K562 (cell line): Measurements from ENCODE around the gene SLC44A1. TPM values are rescaled to one million over a fixed set of nuclear protein-coding genes. Genes with fewer than 3 reads are reported as not detected.

ENCODE experiments used
- ATAC-seq: fragments of 200-7000 bp; cut with Tn5 transposase; 3 replicates; pipeline ENCODE4 v1.9.1; 2020; ENCODE audit warnings: moderate library complexity
- BruUV-seq: library from RNA; stranded (reverse); fragments of 400-500 nt; replicated peaks from 2 replicates; lab custom pipeline; 2021; lab: Mats Ljungman, UMichigan
- CTCF ChIA-PET: fragments of 300-600 bp; formaldehyde crosslinking; extraction: SDS; loops from one replicate; lab custom pipeline; 2021; ENCODE audit warnings: low intra/inter-chr PET ratio; lab: Yijun Ruan, JAX
- POLR2A ChIA-PET: fragments of 300-600, 350-650 bp; sonication (Branson Sonifier 250); formaldehyde crosslinking; extraction: SDS; loops from one replicate; lab custom pipeline; 2021; ENCODE audit warnings: antibody characterized with exemption, inconsistent platforms; lab: Yijun Ruan, JAX
- DNase-seq, 4 experiments: peaks; one replicate each; pipeline versions ENCODE4 v3.0.0 to v3.0.0-alpha.2; 2011 to 2018; ENCODE audit warnings: low spot score in 3 of 4, mixed read lengths in 3 of 4; ENCODE audit errors: extremely low read depth in 1 of 4
- FAIRE-seq: peaks from 2 replicates; lab custom pipeline; 2011; peaks lifted over from hg19 to GRCh38; lab: Jason Lieb, UNC
- H2AFZ ChIP-seq: 2 replicates; pipeline ENCODE4 v1.6.0; 2011; ENCODE audit warnings: low read depth, low read length, control low read depth, inconsistent platforms
- H3K27ac ChIP-seq: fragments of 200-600 bp; 3 replicates; pipeline ENCODE4 v1.8.0; 2011; ENCODE audit warnings: low read depth, mild to moderate bottlenecking, control low read depth, inconsistent platforms, low read length, moderate library complexity, mixed read lengths; ENCODE audit errors: extremely low read depth
- H3K27me3 ChIP-seq, 2 experiments: fragments of 300-600 bp in 1 of 2; 2 replicates in 1 of 2; 3 replicates in 1 of 2; pipeline versions ENCODE4 v1.6.0 to v1.8.0; 2011; ENCODE audit warnings: inconsistent platforms in 2 of 2, low read length in 2 of 2, mild to moderate bottlenecking in 1 of 2, mixed read lengths in 1 of 2, moderate library complexity in 1 of 2; ENCODE audit not compliant: control insufficient read depth in 2 of 2, insufficient read depth in 2 of 2
- H3K36me3 ChIP-seq: fragments of 300-600 bp; 3 replicates; pipeline ENCODE4 v1.8.0; 2011; ENCODE audit warnings: mild to moderate bottlenecking, low read length, inconsistent platforms; ENCODE audit not compliant: control insufficient read depth, insufficient read depth
- H3K4me1 ChIP-seq, 2 experiments: fragments of 200-600 bp in 1 of 2; replicated peaks in 1 of 2; 2 replicates in 1 of 2; 3 replicates in 1 of 2; pipeline versions ENCODE4 v1.5.1 to v1.8.0; 2011; ENCODE audit warnings: inconsistent platforms in 2 of 2, low read length in 2 of 2, mild to moderate bottlenecking in 1 of 2, mixed read lengths in 1 of 2, moderate library complexity in 1 of 2; ENCODE audit not compliant: control insufficient read depth in 2 of 2, insufficient read depth in 2 of 2
- H3K4me2 ChIP-seq: 2 replicates; pipeline ENCODE4 v1.6.1; 2011; ENCODE audit warnings: low read length, control low read depth, inconsistent platforms, mixed read lengths; ENCODE audit not compliant: insufficient read depth
- H3K4me3 ChIP-seq: fragments of 200-600 bp; sonication (generic), shearing (Covaris generic); 2 replicates; pipeline ENCODE4 v1.5.1; 2016; ENCODE audit warnings: control low read depth, inconsistent platforms
- H3K79me2 ChIP-seq: fragments of 200-600 bp; 3 replicates; pipeline ENCODE4 v1.8.0; 2011; ENCODE audit warnings: low read length, inconsistent platforms; ENCODE audit not compliant: control insufficient read depth, insufficient read depth
- H3K9ac ChIP-seq, 2 experiments: 2 replicates each; pipeline versions ENCODE4 v1.6.0 to v1.6.1; 2011; ENCODE audit warnings: low read depth in 2 of 2, low read length in 2 of 2, control low read depth in 1 of 2, inconsistent platforms in 1 of 2, mild to moderate bottlenecking in 1 of 2, mixed read lengths in 1 of 2; ENCODE audit not compliant: insufficient read depth in 1 of 2
- H3K9me1 ChIP-seq: one replicate; pipeline ENCODE4 v1.6.0; 2011; ENCODE audit warnings: inconsistent platforms, mild to moderate bottlenecking, low read length, moderate library complexity; ENCODE audit not compliant: control insufficient read depth, insufficient read depth
- H3K9me3 ChIP-seq: replicated peaks from 2 replicates; pipeline ENCODE4 v1.5.1; 2011; ENCODE audit warnings: low read depth, low read length, inconsistent platforms; ENCODE audit not compliant: control insufficient read depth, insufficient read depth
- H4K20me1 ChIP-seq: replicated peaks from 2 replicates; pipeline ENCODE4 v1.6.1; 2011; ENCODE audit warnings: low read length, inconsistent platforms, mixed read lengths; ENCODE audit not compliant: control insufficient read depth, insufficient read depth
- AFF1 ChIP-seq, 2 experiments: fragments of 450-650 bp; IDR thresholded peaks; 2 replicates each; pipeline ENCODE4 v1.6.1; 2018; ENCODE audit warnings: mild to moderate bottlenecking in 2 of 2, low read depth in 1 of 2; ENCODE audit not compliant: partially characterized antibody in 2 of 2
- BMI1 ChIP-seq: fragments of 150-350 bp; IDR thresholded peaks from 2 replicates; pipeline ENCODE4 v1.6.1; 2014; ENCODE audit warnings: low read length
- CREB3L1 ChIP-seq: fragments of 450-650 bp; IDR thresholded peaks from 2 replicates; pipeline ENCODE4 v1.6.1; 2014; ENCODE audit warnings: low read depth, mild to moderate bottlenecking, moderate library complexity, borderline replicate concordance
- RCOR1 ChIP-seq, 2 experiments: IDR thresholded peaks; 2 replicates each; pipeline ENCODE4 v1.6.1; 2012; ENCODE audit warnings: low read depth in 2 of 2, low read length in 2 of 2, borderline replicate concordance in 1 of 2, improper control_type of control experiment in 1 of 2
- SIRT6 ChIP-seq: IDR thresholded peaks from one replicate; pipeline ENCODE4 v1.6.1; 2012; ENCODE audit warnings: low read depth, mild to moderate bottlenecking, control low read depth, inconsistent platforms, low read length, moderate library complexity
- SREBF2 ChIP-seq: sonication (generic); formaldehyde crosslinking; IDR thresholded peaks from 2 replicates; pipeline ENCODE4 v1.4.0; 2020; ENCODE audit warnings: mild to moderate bottlenecking, missing genetic modification reagents
- SRSF7 ChIP-seq: fragments of 200-400 bp; formaldehyde crosslinking; optimal IDR thresholded peaks from 2 replicates; pipeline ENCODE3; 2017; ENCODE audit warnings: mild to moderate bottlenecking, low read depth, low read length
- THAP7 ChIP-seq: fragments of 250-450 bp; sonication (Bioruptor Pico); IDR thresholded peaks from 2 replicates; pipeline ENCODE4 v1.5.0; 2021
- XRCC4 ChIP-seq: IDR thresholded peaks from one replicate; pipeline ENCODE4 v1.6.1; 2011; ENCODE audit not compliant: insufficient read depth, insufficient read length; ENCODE audit errors: extremely low read depth
- ZBTB34 ChIP-seq: fragments of 250-450 bp; sonication (Bioruptor Pico); IDR thresholded peaks from 2 replicates; pipeline ENCODE4 v1.8.0; 2021; ENCODE audit warnings: mild to moderate bottlenecking, moderate library complexity
- ZNF175 ChIP-seq: fragments of 200-800 bp; sonication (Bioruptor generic); IDR thresholded peaks from 2 replicates; pipeline ENCODE4 v1.6.1; 2016; ENCODE audit warnings: low read depth, mild to moderate bottlenecking, missing genetic modification characterization, missing compliant biosample characterization
- ZNF512 ChIP-seq: IDR thresholded peaks from 2 replicates; pipeline ENCODE4 v1.6.1; 2016; ENCODE audit warnings: missing genetic modification characterization, missing compliant biosample characterization
- ZNF766 ChIP-seq: fragments of 200-800 bp; sonication (Bioruptor generic); conservative IDR thresholded peaks from 2 replicates; pipeline ENCODE4 v1.6.1; 2016; ENCODE audit warnings: missing genetic modification characterization, missing compliant biosample characterization
- WGBS: fragments of 100-300 bp; shearing (Covaris generic); methylation state at CpG from one replicate; pipeline ENCODE4 v1.1.6; 2016; ENCODE audit warnings: low coverage, mixed read lengths; ENCODE audit not compliant: insufficient coverage; ENCODE audit errors: missing lambda C conversion rate; 5-methylcytosine and 5-hydroxymethylcytosine counted together
- in situ Hi-C: fragments of 300-500 bp; cut with MboI; formaldehyde crosslinking; loops from 4 replicates; pipeline ENCODE4 v1.15.0; 2018; ENCODE audit warnings: inconsistent platforms, mixed read lengths
- intact Hi-C: fragments of 100-400 bp; cut with micrococcal nuclease; formaldehyde crosslinking; loops from 2 replicates; pipeline ENCODE4 v1.14.2; 2022
- polyA plus RNA-seq, 8 experiments: library from polyadenylated mRNA; depleted of rRNA in 4 of 8; stranded (reverse) in 5 of 8; unstranded in 3 of 8; fragments of >200 nt; fragmentation: Nextera tagmentation in 2 of 8; fragmentation: Illumina TruSeq in 1 of 8; extraction: Ambion mirVana in 2 of 8; extraction: Trizol in 1 of 8; gene quantifications; 2 replicates each; pipeline versions ENCODE4 v1.2.1 to v1.2.3, GENCODE V29; 2011 to 2014; ENCODE audit warnings: inconsistent platforms in 1 of 8, missing spikeins in 1 of 8
- total RNA-seq, 7 experiments: library from RNA; depleted of rRNA in 6 of 7; stranded (reverse); fragments of >200 nt in 6 of 7; fragmentation: Illumina TruSeq in 2 of 7; extraction: Trizol in 2 of 7; gene quantifications; 2 replicates each; pipeline versions ENCODE4 v1.2.1 to v1.2.3, GENCODE V29; 2011 to 2021; ENCODE audit warnings: low replicate concordance in 1 of 7

Gene SLC44A1
- total and polyA plus RNA-seq, 9 of the 15 experiments (the other 6 are each of a cell fraction or from before 2014, with no cell fraction given) = 0.11 to 0.59 (median 0.30) TPM

GRCh38 chr9:105392531-105392930, 148.1 kb downstream of the SLC44A1 start:
- Histone ChIP-seq H3K9me1 (no peaks in the 10 kb centered on the region), H3K4me1 (no peaks in the 10 kb centered on the region), H3K9ac (no peak overlapping the region), H3K9me3 (no peaks in the 10 kb centered on the region), H3K4me2 (no peak overlapping the region), H3K36me3 (no peaks in the 10 kb centered on the region), H3K4me3 (no peak overlapping the region), H3K27ac (no peak overlapping the region), H2AFZ (no peak overlapping the region), H3K27me3 (peaks cover 3 to 9% of the 10 kb centered on the region in 2 experiments; a peak in 4 of 5 replicates), H3K79me2 (no peaks in the 10 kb centered on the region), H4K20me1 (no peaks in the 10 kb centered on the region)
- intact Hi-C loops = no loop called here
- no peak for ATAC-seq
- BruUV-seq = no TSS peak
- 0% methylated on average over 1 of the region's 1 CpG for WGBS
- ChIA-PET POLR2A (no interaction called here), CTCF (no interaction called here)
- no peak for FAIRE-seq
- DNase-seq = no peak
- in situ Hi-C loops = no loop called here
- TF ChIP-seq SIRT6 (no peak), SRSF7 (no peak), XRCC4 (no peak), BMI1 (no peak), RCOR1 (IDR thresholded peaks at IDR 0.05; ENCODE audit: borderline replicate concordance in 1 of 2, low read depth in 2 of 2, low read length in 2 of 2) (no peak), ZBTB34 (CRISPR knock-in tag) (no peak), ZNF766 (CRISPR knock-in tag) (no peak), AFF1 (IDR thresholded peaks at IDR 0.05; ENCODE audit: low read depth in 1 of 2, partially characterized antibody in 2 of 2) (no peak), SREBF2 (no peak), ZNF175 (no peak), ZNF512 (tag) (no peak), THAP7 (CRISPR knock-in tag) (no peak), CREB3L1 (no peak)
